Activated T-cell treated with anti-CD3 and anti-CD28 coated beads, Interleukin-2, amount 50 U/mL, for 72 hours (primary cell): ENCODE measurements around the gene SLC24A1. TPM values are rescaled to one million over a fixed set of nuclear protein-coding genes. Genes with fewer than 3 reads are reported as not detected.
A peak's percentile ranks its signal among the peaks of the same experiment; 100 is the strongest.
"Not testable (repeated sequence)": the region's sequence is repeated elsewhere in the genome, so short reads cannot be mapped to it uniquely, and the experiment has no call there.

Source experiments
- ATAC-seq, 2 donors: fragments of 150-1000 bp; cut with Tn5 transposase; replicated peaks in 1 of 2; 2 replicates each; pipeline ENCODE4 v1.10.0; 2021; ENCODE audit warnings: moderate library complexity in 2 of 2, mild to moderate bottlenecking in 1 of 2
- DNase-seq, 2 donors: peaks; one replicate each; pipeline ENCODE4 v3.0.0; 2021 to 2022; ENCODE audit warnings: mixed read lengths in 1 of 2
- H3K27ac Mint-ChIP-seq: one replicate; pipeline ENCODE4 v1.8.0; 2022; ENCODE audit warnings: mild to moderate bottlenecking, moderate library complexity, mixed read lengths
- H3K27me3 Mint-ChIP-seq: one replicate; pipeline ENCODE4 v1.8.0; 2022; ENCODE audit warnings: low read depth, mixed read lengths
- H3K36me3 Mint-ChIP-seq, 2 donors: one replicate each; pipeline ENCODE4 v1.8.0; 2022; ENCODE audit warnings: mixed read lengths in 2 of 2, mild to moderate bottlenecking in 1 of 2; ENCODE audit not compliant: insufficient read depth in 2 of 2
- H3K4me1 Mint-ChIP-seq: one replicate; pipeline ENCODE4 v1.8.0; 2022; ENCODE audit warnings: low read depth, mixed read lengths
- H3K4me3 Mint-ChIP-seq, 2 donors: one replicate each; pipeline ENCODE4 v1.8.0; 2022; ENCODE audit warnings: mild to moderate bottlenecking in 2 of 2, mixed read lengths in 2 of 2, moderate library complexity in 2 of 2
- H3K9me3 Mint-ChIP-seq, 2 donors: one replicate each; pipeline ENCODE4 v1.8.0; 2022; ENCODE audit warnings: mixed read lengths in 2 of 2
- total RNA-seq, 2 donors: library from RNA; stranded (reverse); gene quantifications; one replicate each; pipeline ENCODE4 v1.2.3, GENCODE V29; 2022

SLC24A1 gene
- total RNA-seq, 2 donors from 2014 or later, result 7.7 to 12.9 TPM

DNA sequence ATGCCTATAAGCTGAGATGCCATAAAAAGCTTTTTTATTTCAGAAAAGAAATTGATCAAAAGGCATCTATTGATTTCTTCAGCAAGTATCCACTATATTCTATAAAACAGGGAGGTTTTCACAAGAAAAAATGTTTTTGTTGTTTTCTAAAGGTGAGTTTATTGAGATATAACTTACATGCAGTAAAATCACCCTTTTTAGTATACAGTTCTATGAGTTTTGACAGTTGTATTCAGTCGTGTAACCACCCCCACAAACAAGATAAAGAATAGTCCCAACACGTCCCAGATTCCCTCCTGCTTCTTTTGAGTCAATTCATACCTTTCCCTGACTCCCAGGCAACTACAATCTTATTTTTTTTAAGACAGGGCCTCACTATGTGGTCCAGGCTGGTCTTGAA is 18.6 kb upstream of the SLC24A1 start:
- no peak overlapping the region for H3K4me3 Mint-ChIP-seq
- H3K36me3 Mint-ChIP-seq, result peaks cover 1 to 12% of the 10 kb centered on the region in 2 donors
- no peaks in the 10 kb centered on the region for H3K9me3 Mint-ChIP-seq
- no peaks in the 10 kb centered on the region for H3K27me3 Mint-ChIP-seq
- peak overlapping the region; percentile 23 for H3K27ac Mint-ChIP-seq
- H3K4me1 Mint-ChIP-seq, result no peaks in the 10 kb centered on the region
- DNase-seq (no peak), ATAC-seq (no peak)

DNA sequence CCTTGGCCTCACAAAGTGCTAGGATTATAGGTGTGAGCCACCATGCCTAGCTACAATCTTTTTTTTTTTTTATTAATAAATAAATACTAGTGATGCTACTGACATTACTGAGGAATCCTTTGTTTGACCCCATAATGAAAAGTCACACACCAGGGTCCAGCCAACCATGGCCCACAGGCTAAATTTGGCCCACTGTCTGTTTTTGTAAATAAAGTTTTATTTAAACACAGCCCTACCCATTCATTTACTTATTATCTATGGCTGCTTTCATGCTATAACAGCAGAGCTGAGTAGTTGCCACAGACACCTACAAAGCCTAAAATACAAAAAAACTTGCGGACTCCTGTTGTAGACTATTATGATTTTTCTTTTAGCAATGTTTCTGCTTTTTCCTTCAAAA is 18.2 kb upstream of the SLC24A1 start:
- DNase-seq (no peak), ATAC-seq (no peak)
- peaks cover 1 to 10% of the 10 kb centered on the region in 2 donors for H3K36me3 Mint-ChIP-seq
- H3K27ac Mint-ChIP-seq, result no peak overlapping the region
- no peaks in the 10 kb centered on the region for H3K4me1 Mint-ChIP-seq
- no peaks in the 10 kb centered on the region for H3K27me3 Mint-ChIP-seq
- no peaks in the 10 kb centered on the region for H3K9me3 Mint-ChIP-seq
- H3K4me3 Mint-ChIP-seq, result no peak overlapping the region

DNA sequence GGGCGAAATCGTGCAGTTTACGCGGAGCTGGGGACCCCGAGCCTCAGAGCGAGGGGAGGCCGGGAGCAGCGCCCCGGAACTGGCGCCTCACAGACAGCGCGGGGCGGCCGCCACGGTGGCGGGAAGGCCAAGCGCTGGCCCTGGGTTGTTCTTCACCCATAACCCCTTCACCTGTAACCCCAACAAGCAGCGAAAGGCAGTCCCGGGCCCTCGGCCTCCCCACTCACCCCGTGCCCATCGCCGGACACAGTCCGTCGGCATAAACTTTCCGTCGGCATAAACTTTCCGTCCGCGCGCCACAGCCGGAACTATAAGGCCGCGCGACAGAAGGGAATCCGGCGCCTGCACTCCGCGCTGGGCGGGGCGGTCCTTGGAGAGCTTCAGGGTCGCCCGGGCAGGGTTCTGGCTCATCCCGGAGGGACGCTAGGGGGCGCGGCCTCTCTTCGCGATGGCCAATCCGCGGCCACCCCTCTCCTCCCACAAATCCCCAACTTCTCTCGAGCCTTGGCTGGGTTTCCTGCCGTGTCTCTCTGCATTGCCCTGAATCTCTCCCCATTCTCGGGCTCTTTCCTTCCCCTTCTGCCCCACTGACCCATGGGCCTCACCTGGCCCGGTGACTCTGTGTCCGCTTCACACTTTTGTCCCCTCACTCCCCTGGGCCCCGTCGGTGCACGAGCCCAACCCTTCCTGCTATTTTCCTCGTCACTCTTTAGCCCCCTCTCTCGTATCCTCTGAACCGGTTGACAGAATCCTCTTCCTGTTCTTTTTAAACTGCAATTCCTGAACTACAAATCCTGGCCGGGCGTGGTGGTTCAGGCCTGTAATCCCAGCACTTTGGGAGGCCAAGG is 10.6 kb upstream of the SLC24A1 start, which contains the start of gene INTS14:
TSS of gene INTS14 (minus strand) at position 261 of the 848 bp plus-strand sequence. CDS start 3,751 bp downstream, outside the sequence.
- peaks cover 0 to 2% of the 10 kb centered on the region in 2 donors for H3K36me3 Mint-ChIP-seq
- H3K4me3 Mint-ChIP-seq, result peak within 1 kb of the TSS; percentile 94 to 98
- DNase-seq (peak; percentile 96 to 97), ATAC-seq (peak; percentile 98 to 99)
- peaks cover 31% of the 10 kb centered on the region for H3K4me1 Mint-ChIP-seq
- no peaks in the 10 kb centered on the region for H3K9me3 Mint-ChIP-seq
- no peaks in the 10 kb centered on the region for H3K27me3 Mint-ChIP-seq
- H3K27ac Mint-ChIP-seq, result peak within 1 kb of the TSS; percentile 98

DNA sequence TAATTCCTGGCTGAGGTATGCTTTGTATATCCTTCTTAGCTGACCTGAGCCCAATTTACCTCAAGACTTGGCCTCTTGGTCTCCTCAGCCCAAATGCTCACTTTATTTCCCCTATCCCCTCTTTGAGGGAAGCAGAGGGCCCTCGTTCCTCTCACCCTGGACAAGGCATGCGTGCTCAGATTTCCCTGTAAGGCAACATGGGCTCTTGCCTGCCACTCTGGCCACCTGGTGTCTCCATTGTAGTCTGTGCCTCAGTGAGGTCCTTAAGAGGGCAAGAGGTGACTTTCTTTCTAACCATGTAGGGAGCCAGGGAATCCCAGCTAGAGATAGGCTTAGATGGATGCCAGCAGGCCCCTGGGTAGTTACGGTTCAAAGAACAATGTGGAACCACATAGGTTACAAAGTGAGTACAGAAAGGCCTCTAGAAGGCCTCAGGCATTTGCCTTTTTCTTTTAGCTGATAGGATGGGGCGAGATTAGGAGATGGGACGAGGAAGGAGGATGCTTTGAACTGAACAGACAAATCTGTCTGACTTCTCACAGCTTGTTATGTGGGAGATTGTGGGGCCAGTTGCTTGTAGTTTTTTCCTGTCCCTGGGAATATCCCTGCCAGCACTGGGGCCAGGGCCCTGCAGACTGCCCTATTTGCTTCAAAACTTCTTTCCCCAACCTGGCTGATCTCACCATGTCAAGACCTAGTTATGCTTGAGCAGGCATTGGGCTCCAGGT is 9.7 kb upstream of the SLC24A1 start:
- no peak for DNase-seq
- Mint-ChIP-seq H3K4me1 (peaks cover 31% of the 10 kb centered on the region), H3K36me3 (peaks cover 0 to 2% of the 10 kb centered on the region in 2 donors), H3K27me3 (no peaks in the 10 kb centered on the region), H3K4me3 (peak overlapping the region; percentile 94 to 98), H3K9me3 (no peaks in the 10 kb centered on the region), H3K27ac (peak overlapping the region; percentile 98)
- ATAC-seq, result no peak

DNA sequence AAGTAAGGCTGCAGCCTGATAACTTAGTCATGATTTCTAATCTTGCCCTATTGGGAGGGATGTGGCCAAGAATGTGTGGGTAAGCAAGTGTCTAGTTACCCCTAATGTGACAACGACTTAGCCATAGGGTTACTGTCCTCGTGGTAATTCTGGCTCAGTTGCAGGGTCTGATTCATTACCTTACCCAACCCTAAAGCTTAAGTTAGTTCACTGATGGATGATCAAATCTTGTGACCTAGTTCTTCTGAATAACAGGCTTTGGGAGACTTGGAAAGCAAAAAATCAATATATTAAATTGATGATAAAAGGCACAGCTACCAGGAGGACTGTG is 9.2 kb upstream of the SLC24A1 start:
- ATAC-seq, result peak; percentile 25 to 36
- Mint-ChIP-seq H3K27me3 (no peaks in the 10 kb centered on the region), H3K4me3 (peak overlapping the region; percentile 94 to 98), H3K36me3 (peaks cover 0 to 5% of the 10 kb centered on the region in 2 donors), H3K4me1 (peaks cover 31% of the 10 kb centered on the region), H3K27ac (peak overlapping the region; percentile 98), H3K9me3 (no peaks in the 10 kb centered on the region)
- DNase-seq, result peak; percentile 14 to 26

DNA sequence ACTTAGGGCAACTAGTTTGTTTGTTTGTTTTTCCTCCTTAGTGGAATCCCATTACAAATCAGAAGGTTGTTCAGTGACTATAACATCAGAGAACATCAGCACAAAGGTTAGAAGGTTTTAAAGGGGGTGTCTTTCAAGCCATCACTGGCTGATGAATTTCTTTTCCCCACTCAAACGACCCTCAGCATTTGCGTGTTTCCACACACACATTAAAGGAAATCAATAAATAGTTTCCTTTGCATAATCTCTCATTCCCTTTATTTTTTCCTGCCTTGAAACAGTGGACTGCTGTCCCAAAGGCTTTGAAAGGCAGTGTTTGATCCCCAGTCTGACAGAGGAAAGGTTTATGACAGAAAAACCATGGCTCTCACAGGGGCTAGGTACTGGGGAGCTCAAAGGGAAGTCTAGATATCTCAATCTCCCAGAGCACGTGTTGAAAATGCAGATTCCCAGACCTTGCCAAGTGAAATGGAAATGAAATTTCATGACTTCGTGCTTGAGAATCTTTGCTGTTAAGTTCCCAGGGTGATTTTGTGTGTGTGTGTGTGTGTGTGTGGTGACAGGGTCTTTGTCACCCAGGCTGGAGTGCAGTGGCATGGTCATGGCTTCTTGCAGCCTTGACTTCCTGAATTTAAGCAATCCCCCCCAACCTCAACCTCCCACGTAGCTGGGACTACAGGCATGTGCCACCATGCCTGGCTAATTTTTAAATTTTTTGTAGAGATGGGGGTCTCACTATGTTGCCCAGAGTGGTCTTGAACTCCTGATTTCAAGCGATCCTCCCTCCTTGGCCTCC is 8.6 kb upstream of the SLC24A1 start:
- Mint-ChIP-seq H3K4me3 (no peak overlapping the region), H3K27ac (peak overlapping the region; percentile 98), H3K4me1 (peaks cover 31% of the 10 kb centered on the region), H3K9me3 (no peaks in the 10 kb centered on the region), H3K27me3 (no peaks in the 10 kb centered on the region), H3K36me3 (peaks cover 0 to 5% of the 10 kb centered on the region in 2 donors)
- no peak for ATAC-seq
- DNase-seq, result no peak

DNA sequence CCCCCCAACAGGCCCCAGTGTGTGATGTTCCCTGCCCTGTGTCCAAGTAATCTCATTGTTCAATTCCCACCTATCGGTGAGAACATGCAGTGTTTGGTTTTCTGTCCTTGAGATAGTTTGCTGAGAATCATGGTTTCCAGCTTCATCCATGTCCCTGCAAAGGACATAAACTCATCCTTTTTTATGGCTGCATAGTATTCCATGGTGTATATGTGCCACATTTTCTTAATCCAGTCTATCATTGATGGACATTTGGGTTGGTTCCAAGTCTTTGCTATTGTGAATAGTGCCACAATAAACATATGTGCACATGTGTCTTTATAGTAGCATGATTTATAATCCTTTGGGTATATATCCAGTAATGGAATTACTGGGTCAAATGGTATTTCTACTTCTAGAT is 5.9 kb upstream of the SLC24A1 start:
- not testable (repeated sequence) for H3K27ac Mint-ChIP-seq, H3K4me3 Mint-ChIP-seq, DNase-seq, H3K27me3 Mint-ChIP-seq, H3K9me3 Mint-ChIP-seq, H3K36me3 Mint-ChIP-seq, ATAC-seq
- H3K4me1 Mint-ChIP-seq, result peaks cover 17% of the 10 kb centered on the region

DNA sequence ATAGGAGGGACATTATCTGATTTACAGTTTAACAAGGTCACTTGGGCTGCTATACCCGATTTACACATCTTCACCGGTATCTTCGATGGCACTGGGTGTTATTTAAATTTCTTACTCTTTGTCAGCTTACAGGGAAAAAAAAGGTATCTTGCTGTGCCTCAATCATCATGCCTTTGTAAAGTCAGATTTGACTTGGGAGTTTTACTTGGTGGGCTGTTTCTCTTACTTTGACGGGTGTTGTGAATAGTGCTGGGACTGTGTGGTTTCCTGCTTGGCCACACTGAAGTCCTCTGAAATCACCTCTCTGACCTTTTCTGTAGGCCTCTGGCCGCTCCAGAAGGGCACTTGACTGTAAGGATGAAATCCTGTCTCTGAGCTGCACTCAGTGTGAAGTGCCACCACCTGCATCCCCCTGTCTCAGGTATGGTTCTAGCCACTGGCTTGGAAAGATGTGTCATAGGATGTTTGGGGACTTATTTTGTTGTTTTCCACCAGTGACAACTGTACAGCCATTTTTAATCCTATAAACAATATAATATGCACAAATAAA is 3.1 kb upstream of the SLC24A1 start:
- no peaks in the 10 kb centered on the region for H3K4me1 Mint-ChIP-seq
- no peak overlapping the region for H3K4me3 Mint-ChIP-seq
- DNase-seq (no peak), ATAC-seq (no peak)
- no peak overlapping the region for H3K27ac Mint-ChIP-seq
- H3K36me3 Mint-ChIP-seq, result peaks cover 0 to 3% of the 10 kb centered on the region in 2 donors
- H3K27me3 Mint-ChIP-seq, result no peaks in the 10 kb centered on the region
- no peaks in the 10 kb centered on the region for H3K9me3 Mint-ChIP-seq

DNA sequence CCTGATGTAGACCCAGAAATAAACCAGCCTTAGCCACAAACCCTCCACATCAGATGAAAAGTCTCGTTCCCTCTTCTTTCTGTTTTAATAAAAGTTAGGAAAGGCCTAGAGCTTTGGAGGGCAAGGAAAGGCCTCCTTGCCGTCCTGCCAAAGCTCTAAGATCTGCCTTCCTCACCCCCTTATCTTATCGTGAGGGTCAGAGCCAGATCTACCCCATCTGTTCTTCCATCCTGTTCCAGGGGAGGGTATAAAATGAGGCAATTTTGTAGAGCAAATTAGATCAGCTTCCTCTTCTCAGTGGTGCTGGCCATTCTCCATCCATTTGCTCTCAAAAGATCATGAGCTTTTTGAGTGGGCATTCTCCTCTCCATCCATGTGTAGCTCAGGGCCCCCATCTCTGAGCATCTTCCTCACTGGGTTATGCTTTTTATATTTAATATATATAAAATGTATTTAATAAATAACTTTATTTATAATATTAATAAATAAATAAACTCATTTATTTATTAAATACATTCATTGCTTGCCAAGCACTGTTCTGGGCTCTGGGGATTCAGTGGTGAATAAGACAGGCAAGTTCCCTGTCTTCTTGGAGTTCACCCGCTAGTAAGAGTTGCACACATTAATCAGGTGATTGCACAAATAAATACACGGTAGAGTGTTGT is 2.0 kb upstream of the SLC24A1 start:
- no peak for ATAC-seq
- Mint-ChIP-seq H3K4me1 (no peaks in the 10 kb centered on the region), H3K36me3 (peaks cover 0 to 4% of the 10 kb centered on the region in 2 donors), H3K27me3 (no peaks in the 10 kb centered on the region), H3K4me3 (no peak overlapping the region), H3K27ac (no peak overlapping the region), H3K9me3 (no peaks in the 10 kb centered on the region)
- DNase-seq, result no peak

DNA sequence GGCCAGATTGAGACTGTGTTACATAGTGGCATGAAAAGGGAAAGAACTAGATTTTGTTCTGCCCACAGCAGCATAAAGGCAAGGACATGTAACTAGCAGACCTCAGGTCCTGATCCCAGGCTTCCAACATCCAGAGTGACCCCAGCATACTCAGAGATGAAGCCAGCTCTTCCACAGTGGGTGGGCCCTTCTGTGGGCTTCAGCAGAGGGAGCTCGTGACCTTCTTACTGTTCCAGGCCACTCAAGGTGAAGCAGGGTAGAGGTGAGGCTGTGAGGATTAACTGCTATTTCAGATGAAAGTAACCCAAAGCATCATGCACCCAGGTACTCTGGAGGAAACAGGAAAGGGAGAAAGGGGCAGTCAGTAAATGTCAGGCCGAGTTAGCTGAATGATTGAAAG is 905 bp upstream of the SLC24A1 start:
- Mint-ChIP-seq H3K9me3 (no peaks in the 10 kb centered on the region), H3K36me3 (peaks cover 0 to 4% of the 10 kb centered on the region in 2 donors), H3K4me3 (no peak overlapping the region), H3K27ac (no peak overlapping the region), H3K27me3 (no peaks in the 10 kb centered on the region), H3K4me1 (no peaks in the 10 kb centered on the region)
- ATAC-seq, result no peak
- no peak for DNase-seq

DNA sequence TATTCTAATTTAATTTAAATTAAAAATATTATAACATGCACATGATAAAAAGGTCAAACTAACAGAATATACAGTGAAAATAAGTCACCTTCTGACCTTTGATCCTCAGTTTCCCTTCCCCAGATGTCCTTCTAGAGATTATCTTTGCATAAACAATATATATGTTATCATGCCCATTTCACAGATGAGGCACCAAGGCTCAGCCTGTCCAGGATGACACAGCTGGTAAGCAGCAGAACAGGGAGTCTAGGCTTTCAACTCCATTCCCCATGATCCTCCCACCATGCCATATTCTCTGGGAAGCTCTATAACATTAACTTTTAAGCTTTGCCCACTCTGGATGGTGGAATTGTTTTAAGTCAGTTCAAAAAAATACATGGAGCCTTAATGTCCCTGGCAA is 1.4 kb downstream of the SLC24A1 start:
- H3K4me1 Mint-ChIP-seq, result no peaks in the 10 kb centered on the region
- H3K27me3 Mint-ChIP-seq, result no peaks in the 10 kb centered on the region
- no peak for ATAC-seq
- H3K9me3 Mint-ChIP-seq, result no peaks in the 10 kb centered on the region
- DNase-seq, result no peak
- H3K36me3 Mint-ChIP-seq, result peaks cover 0 to 1% of the 10 kb centered on the region in 2 donors
- H3K4me3 Mint-ChIP-seq, result no peak overlapping the region
- H3K27ac Mint-ChIP-seq, result no peak overlapping the region

DNA sequence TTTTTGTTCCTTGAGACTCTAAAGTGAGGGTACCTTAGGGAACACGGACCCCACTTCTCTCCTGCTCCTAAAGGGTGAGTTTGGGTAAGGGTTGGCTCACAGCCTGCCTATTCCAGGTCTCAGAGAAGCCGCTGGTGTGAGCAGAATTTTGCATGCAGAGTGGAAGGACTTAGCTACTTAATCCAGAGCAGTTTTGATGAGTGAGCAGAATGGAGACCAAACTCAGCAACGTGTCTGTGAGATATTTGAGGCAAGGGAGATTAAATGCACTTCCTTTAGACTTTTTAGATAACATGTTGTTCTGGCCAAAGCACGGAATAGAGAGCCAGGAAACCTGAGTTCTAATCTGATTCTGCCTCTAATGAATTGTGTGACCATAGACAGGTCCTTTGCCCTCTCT is 5.1 kb downstream of the SLC24A1 start:
- no peaks in the 10 kb centered on the region for H3K9me3 Mint-ChIP-seq
- peaks cover 0 to 1% of the 10 kb centered on the region in 2 donors for H3K36me3 Mint-ChIP-seq
- ATAC-seq (no peak), DNase-seq (no peak)
- H3K4me1 Mint-ChIP-seq, result peaks cover 14% of the 10 kb centered on the region
- no peak overlapping the region for H3K27ac Mint-ChIP-seq
- no peaks in the 10 kb centered on the region for H3K27me3 Mint-ChIP-seq
- H3K4me3 Mint-ChIP-seq, result no peak overlapping the region
